SK-N-SH (cell line): ENCODE results near the gene PROSER3.

Experiments used
- CHD2 ChIP-seq: fragments of 150-350 bp; IDR thresholded peaks from 2 replicates; pipeline ENCODE4 v1.6.1; 2018; ENCODE audit warnings: low read length; ENCODE audit not compliant: partially characterized antibody
- CTCF ChIP-seq: fragments of 200-600 bp; sonication (generic); IDR thresholded peaks from 2 replicates; pipeline ENCODE4 v1.6.1; 2017; ENCODE audit warnings: antibody characterized with exemption, mild to moderate bottlenecking, moderate library complexity
- FOSL2 ChIP-seq: IDR thresholded peaks from 2 replicates; pipeline ENCODE4 v1.4.0; 2012; ENCODE audit warnings: low read depth, mild to moderate bottlenecking, moderate library complexity, borderline replicate concordance
- GABPA ChIP-seq: IDR thresholded peaks from 2 replicates; pipeline ENCODE4 v1.4.0; 2012; ENCODE audit warnings: low read depth, mild to moderate bottlenecking
- JUND ChIP-seq: IDR thresholded peaks from 2 replicates; pipeline ENCODE4 v1.4.0; 2012
- NRF1 ChIP-seq: IDR thresholded peaks from 2 replicates; pipeline ENCODE4 v1.6.1; 2012; ENCODE audit warnings: low read depth, mild to moderate bottlenecking, low read length
- POLR2AphosphoS5 ChIP-seq: IDR thresholded peaks from 2 replicates; pipeline ENCODE4 v1.6.1; 2012; ENCODE audit warnings: low read depth, low read length
- RFX5 ChIP-seq: IDR thresholded peaks from 2 replicates; pipeline ENCODE4 v1.6.1; 2012; ENCODE audit warnings: mild to moderate bottlenecking, improper control_type of control experiment, low read length
- USF1 ChIP-seq: IDR thresholded peaks from 2 replicates; pipeline ENCODE4 v1.4.0; 2012; ENCODE audit warnings: low read depth, borderline replicate concordance
- YY1 ChIP-seq: IDR thresholded peaks from 2 replicates; pipeline ENCODE4 v1.4.0; 2012; ENCODE audit warnings: low read depth, mild to moderate bottlenecking
- TF ChIP-seq, protein P1 (sequence below): IDR thresholded peaks from 2 replicates; pipeline ENCODE4 v1.6.1; 2012; ENCODE audit warnings: mild to moderate bottlenecking, low read depth, low read length, moderate library complexity
- TF ChIP-seq, protein P2 (sequence below): fragments of 150-350 bp; IDR thresholded peaks from 2 replicates; pipeline ENCODE4 v1.6.1; 2017; ENCODE audit warnings: antibody characterized with exemption, low read length, low read depth, borderline replicate concordance
- TF ChIP-seq, protein P3 (sequence below): IDR thresholded peaks from 2 replicates; pipeline ENCODE4 v1.4.0; 2012; ENCODE audit warnings: low read depth

DNA sequence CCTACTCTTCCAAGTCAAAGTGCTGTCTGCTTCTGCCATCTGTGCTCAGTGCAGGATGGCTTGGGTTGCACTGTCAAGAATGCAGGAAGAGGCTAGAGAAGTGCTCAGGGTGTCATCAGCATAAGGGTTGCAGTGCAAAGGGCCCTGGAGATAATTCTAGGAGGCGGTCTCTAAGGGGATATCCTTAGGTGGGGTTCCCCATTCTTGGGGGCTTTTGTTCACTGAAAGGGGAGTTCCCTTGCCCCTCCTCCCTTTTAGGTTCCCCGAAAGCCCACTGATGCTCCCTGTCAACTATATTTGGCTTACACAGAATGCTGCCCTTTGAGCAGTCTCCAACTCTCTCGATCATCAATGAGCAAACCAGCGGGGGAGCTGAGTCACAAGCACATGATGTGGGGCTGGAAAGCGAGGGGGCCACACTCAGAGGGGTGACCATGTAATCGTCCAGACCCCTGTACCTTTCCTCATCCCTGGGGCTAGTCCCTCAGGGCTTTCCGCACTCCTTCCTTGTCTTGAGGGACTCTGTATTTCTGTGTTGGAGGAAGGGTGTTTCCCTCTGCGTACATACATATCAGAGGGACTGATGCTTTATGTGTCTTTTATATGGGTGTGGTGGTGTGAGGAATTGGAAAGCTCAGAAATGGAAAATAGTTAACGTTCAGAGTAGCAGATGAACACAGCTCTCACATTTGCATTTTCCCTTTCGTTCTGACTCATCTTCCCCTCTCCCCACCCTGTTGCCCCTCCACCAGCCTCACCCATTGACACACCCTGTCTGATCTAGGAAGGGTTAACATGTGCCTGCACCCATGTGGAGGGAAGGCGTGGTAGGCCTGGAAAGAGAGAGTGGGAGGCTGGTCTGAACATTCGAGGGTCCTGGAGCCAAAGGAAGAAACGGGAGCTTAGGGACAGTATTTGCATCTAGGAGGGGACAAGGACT lies 46.9 kb upstream of the PROSER3 start:
- TF ChIP-seq POLR2AphosphoS5 (no peak), CTCF (no peak), YY1 (no peak), JUND (no peak), RFX5 (no peak), USF1 (no peak), FOSL2 (no peak), NRF1 (no peak), CHD2 (no peak), GABPA (no peak)
- TF ChIP-seq, protein P1, sequence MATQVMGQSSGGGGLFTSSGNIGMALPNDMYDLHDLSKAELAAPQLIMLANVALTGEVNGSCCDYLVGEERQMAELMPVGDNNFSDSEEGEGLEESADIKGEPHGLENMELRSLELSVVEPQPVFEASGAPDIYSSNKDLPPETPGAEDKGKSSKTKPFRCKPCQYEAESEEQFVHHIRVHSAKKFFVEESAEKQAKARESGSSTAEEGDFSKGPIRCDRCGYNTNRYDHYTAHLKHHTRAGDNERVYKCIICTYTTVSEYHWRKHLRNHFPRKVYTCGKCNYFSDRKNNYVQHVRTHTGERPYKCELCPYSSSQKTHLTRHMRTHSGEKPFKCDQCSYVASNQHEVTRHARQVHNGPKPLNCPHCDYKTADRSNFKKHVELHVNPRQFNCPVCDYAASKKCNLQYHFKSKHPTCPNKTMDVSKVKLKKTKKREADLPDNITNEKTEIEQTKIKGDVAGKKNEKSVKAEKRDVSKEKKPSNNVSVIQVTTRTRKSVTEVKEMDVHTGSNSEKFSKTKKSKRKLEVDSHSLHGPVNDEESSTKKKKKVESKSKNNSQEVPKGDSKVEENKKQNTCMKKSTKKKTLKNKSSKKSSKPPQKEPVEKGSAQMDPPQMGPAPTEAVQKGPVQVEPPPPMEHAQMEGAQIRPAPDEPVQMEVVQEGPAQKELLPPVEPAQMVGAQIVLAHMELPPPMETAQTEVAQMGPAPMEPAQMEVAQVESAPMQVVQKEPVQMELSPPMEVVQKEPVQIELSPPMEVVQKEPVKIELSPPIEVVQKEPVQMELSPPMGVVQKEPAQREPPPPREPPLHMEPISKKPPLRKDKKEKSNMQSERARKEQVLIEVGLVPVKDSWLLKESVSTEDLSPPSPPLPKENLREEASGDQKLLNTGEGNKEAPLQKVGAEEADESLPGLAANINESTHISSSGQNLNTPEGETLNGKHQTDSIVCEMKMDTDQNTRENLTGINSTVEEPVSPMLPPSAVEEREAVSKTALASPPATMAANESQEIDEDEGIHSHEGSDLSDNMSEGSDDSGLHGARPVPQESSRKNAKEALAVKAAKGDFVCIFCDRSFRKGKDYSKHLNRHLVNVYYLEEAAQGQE: no peak
- TF ChIP-seq, protein P2, sequence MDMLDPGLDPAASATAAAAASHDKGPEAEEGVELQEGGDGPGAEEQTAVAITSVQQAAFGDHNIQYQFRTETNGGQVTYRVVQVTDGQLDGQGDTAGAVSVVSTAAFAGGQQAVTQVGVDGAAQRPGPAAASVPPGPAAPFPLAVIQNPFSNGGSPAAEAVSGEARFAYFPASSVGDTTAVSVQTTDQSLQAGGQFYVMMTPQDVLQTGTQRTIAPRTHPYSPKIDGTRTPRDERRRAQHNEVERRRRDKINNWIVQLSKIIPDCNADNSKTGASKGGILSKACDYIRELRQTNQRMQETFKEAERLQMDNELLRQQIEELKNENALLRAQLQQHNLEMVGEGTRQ: no peak
- TF ChIP-seq, protein P3, sequence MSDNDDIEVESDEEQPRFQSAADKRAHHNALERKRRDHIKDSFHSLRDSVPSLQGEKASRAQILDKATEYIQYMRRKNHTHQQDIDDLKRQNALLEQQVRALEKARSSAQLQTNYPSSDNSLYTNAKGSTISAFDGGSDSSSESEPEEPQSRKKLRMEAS: no peak
